ENCODE results near the gene LIN37.

Gene LIN37

DNA sequence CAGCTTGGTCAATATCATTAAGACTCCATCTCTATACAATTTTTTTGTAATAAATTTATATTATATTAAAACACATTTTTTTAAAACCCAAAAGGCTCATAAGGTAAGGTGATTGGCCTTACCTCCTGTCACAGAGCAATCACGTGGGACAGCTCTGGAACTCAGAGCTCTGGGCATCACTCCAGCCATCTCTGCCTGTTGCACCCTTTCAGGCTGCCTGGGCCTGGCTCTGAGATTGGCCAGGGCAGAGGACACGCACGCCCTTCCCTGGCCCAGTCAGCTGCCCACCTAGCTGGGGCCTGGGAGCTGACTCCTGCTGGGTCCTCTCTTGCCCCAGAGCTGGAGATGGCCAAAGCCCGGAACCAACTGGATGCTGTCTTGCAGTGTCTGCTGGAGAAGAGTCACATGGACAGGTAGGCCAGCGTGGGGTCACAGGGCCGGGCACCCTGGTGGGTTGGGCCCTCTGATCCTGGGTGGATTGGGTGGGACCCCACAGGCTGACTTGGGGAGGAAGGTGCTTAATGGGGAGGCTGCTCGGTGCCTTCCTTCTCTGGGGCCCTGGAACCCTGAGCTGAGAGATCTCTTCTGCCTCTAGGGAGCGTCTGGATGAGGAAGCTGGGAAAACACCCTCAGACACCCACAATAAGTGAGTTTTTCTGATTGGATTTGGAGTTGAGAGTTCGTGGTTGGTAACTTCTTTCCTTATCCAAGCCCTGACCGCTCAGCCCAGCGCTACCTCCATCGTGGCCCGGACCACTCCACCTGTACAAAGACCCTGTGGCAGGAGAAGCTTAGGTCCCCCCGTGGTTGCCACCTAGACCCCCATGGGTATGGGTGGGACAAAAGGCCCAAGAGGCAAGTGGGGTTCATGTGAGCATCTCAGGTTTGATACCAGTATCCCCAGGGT lies 3.7 kb downstream of the LIN37 start:
- no peaks in the 10 kb centered on the region for H3K36me3 ChIP-seq (ENCODE audit: low read length)
- H3K79me2 ChIP-seq (ENCODE audit: insufficient read depth, low read length) = peaks cover 4% of the 10 kb centered on the region
- peaks cover 1% of the 10 kb centered on the region; the same call in 1 of the 2 replicates for H3F3A ChIP-seq (ENCODE audit: insufficient read depth)
- no peak overlapping the region for H3K4me3 ChIP-seq (ENCODE audit: insufficient read depth, low read length, poor library complexity, severe bottlenecking)
- H3K4me2 ChIP-seq (ENCODE audit: low read depth, low read length, poor library complexity, severe bottlenecking) = no peak overlapping the region
- H2AFZ ChIP-seq (ENCODE audit: low read depth, low read length, severe bottlenecking) = no peak overlapping the region
- H4K20me1 ChIP-seq (ENCODE audit: low read depth, low read length) = no peaks in the 10 kb centered on the region
- no peak overlapping the region for H3K9ac ChIP-seq (ENCODE audit: low read length)
- no peak overlapping the region for H3K27ac ChIP-seq (ENCODE audit: low read depth, low read length)
- H3K9me2 ChIP-seq (replicated peaks; ENCODE audit: insufficient read depth, low read length) = no peaks in the 10 kb centered on the region
- TF ChIP-seq EZH2phosphoT487 (conservative IDR thresholded peaks at IDR 0.05; ENCODE audit: low read length) = no peak
- TF ChIP-seq, protein P1, sequence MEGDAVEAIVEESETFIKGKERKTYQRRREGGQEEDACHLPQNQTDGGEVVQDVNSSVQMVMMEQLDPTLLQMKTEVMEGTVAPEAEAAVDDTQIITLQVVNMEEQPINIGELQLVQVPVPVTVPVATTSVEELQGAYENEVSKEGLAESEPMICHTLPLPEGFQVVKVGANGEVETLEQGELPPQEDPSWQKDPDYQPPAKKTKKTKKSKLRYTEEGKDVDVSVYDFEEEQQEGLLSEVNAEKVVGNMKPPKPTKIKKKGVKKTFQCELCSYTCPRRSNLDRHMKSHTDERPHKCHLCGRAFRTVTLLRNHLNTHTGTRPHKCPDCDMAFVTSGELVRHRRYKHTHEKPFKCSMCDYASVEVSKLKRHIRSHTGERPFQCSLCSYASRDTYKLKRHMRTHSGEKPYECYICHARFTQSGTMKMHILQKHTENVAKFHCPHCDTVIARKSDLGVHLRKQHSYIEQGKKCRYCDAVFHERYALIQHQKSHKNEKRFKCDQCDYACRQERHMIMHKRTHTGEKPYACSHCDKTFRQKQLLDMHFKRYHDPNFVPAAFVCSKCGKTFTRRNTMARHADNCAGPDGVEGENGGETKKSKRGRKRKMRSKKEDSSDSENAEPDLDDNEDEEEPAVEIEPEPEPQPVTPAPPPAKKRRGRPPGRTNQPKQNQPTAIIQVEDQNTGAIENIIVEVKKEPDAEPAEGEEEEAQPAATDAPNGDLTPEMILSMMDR (IDR thresholded peaks at IDR 0.05; ENCODE audit: insufficient read depth, low read length, poor library complexity, severe bottlenecking) = no peak
- H3K27me3 ChIP-seq (ENCODE audit: low read length) = no peaks in the 10 kb centered on the region
- H3K9me3 ChIP-seq (ENCODE audit: insufficient read depth, low read length) = no peaks in the 10 kb centered on the region

DNA sequence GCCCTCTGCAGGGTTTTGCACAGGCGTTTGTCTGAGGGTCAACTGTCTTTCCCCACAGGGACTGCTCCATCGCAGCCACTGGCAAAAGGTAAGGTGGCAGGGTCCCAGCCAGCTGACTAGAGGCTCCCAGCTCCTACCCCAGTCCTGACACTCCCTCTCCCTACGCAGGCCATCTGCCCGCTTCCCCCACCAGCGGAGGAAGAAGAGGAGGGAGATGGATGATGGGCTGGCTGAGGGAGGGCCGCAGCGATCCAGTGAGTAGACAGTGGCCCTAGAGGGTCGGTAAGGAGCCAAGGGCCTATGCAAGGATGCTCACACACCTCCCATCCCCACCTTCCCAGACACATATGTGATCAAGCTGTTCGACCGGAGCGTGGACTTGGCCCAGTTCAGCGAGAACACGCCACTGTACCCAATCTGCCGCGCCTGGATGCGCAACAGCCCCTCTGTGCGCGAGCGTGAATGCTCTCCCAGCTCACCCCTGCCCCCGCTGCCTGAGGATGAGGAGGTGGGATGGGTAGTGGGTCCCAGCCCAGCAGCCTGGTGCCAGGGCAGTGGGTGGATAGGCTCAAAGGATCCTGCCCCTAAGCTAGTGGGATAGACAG lies 4.5 kb downstream of the LIN37 start:
- H4K20me1 ChIP-seq (ENCODE audit: low read depth, low read length) = no peaks in the 10 kb centered on the region
- no peak overlapping the region for H2AFZ ChIP-seq (ENCODE audit: low read depth, low read length, severe bottlenecking)
- no peak overlapping the region for H3K4me3 ChIP-seq (ENCODE audit: insufficient read depth, low read length, poor library complexity, severe bottlenecking)
- no peaks in the 10 kb centered on the region for H3K36me3 ChIP-seq (ENCODE audit: low read length)
- no peak overlapping the region for H3K4me2 ChIP-seq (ENCODE audit: low read depth, low read length, poor library complexity, severe bottlenecking)
- no peaks in the 10 kb centered on the region for H3F3A ChIP-seq (ENCODE audit: insufficient read depth)
- H3K79me2 ChIP-seq (ENCODE audit: insufficient read depth, low read length) = peaks cover 4% of the 10 kb centered on the region
- H3K9me3 ChIP-seq (ENCODE audit: insufficient read depth, low read length) = no peaks in the 10 kb centered on the region
- H3K9ac ChIP-seq (ENCODE audit: low read length) = no peak overlapping the region
- no peak for TF ChIP-seq EZH2phosphoT487 (conservative IDR thresholded peaks at IDR 0.05; ENCODE audit: low read length)
- TF ChIP-seq, protein P1 (IDR thresholded peaks at IDR 0.05; ENCODE audit: insufficient read depth, low read length, poor library complexity, severe bottlenecking) = no peak
- H3K27me3 ChIP-seq (ENCODE audit: low read length) = no peaks in the 10 kb centered on the region
- H3K9me2 ChIP-seq (replicated peaks; ENCODE audit: insufficient read depth, low read length) = no peaks in the 10 kb centered on the region
- H3K27ac ChIP-seq (ENCODE audit: low read depth, low read length) = no peak overlapping the region

DNA sequence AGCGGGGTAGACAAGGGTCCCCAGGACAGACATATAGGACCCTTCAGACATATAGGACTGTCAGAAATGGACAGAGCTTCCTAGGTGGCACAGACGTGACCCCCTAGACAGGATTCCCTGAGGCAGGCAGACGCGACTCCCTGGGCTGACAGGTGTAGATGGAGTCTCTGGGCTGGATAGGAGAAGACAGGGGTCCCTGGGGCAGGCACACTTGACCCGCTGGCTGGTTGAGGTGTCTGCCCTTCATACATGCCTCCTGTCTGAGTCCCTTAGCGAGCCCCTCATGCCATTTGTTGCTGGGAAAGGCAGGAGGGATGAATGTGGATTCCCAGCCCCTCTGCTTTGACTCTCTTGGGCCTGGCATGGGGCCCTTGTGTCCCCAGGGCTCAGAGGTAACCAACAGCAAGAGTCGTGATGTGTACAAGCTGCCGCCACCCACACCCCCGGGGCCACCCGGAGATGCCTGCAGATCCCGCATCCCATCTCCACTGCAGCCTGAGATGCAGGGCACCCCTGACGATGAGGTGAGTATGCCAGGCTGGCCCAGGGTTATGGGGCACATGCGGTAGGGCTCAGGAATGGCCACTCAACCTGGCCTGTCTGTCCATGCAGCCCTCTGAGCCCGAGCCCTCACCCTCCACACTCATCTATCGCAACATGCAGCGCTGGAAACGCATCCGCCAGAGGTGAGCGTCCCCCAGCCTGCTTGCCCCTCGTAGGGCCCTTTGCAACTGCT lies 5.4 kb downstream of the LIN37 start:
- no peak overlapping the region for H3K27ac ChIP-seq (ENCODE audit: low read depth, low read length)
- H2AFZ ChIP-seq (ENCODE audit: low read depth, low read length, severe bottlenecking) = no peak overlapping the region
- H3K9me2 ChIP-seq (replicated peaks; ENCODE audit: insufficient read depth, low read length) = no peaks in the 10 kb centered on the region
- TF ChIP-seq, protein P1 (IDR thresholded peaks at IDR 0.05; ENCODE audit: insufficient read depth, low read length, poor library complexity, severe bottlenecking) = no peak
- TF ChIP-seq EZH2phosphoT487 (conservative IDR thresholded peaks at IDR 0.05; ENCODE audit: low read length) = no peak
- no peaks in the 10 kb centered on the region for H3F3A ChIP-seq (ENCODE audit: insufficient read depth)
- no peaks in the 10 kb centered on the region for H3K36me3 ChIP-seq (ENCODE audit: low read length)
- H3K27me3 ChIP-seq (ENCODE audit: low read length) = no peaks in the 10 kb centered on the region
- no peak overlapping the region for H3K4me2 ChIP-seq (ENCODE audit: low read depth, low read length, poor library complexity, severe bottlenecking)
- H3K9me3 ChIP-seq (ENCODE audit: insufficient read depth, low read length) = no peaks in the 10 kb centered on the region
- H3K79me2 ChIP-seq (ENCODE audit: insufficient read depth, low read length) = peaks cover 6% of the 10 kb centered on the region
- H3K9ac ChIP-seq (ENCODE audit: low read length) = no peak overlapping the region
- no peak overlapping the region for H3K4me3 ChIP-seq (ENCODE audit: insufficient read depth, low read length, poor library complexity, severe bottlenecking)
- no peaks in the 10 kb centered on the region for H4K20me1 ChIP-seq (ENCODE audit: low read depth, low read length)
